ENCODE measurements around the gene PRMT3. TPM values are rescaled to one million over a fixed set of nuclear protein-coding genes. Genes with fewer than 3 reads are reported as not detected.
"Not testable (repeated sequence)": the region's sequence is repeated elsewhere in the genome, so short reads cannot be mapped to it uniquely, and the experiment has no call there.

PRMT3 gene
- total and polyA plus RNA-seq, 2 donors, result 12.8 to 18.5 TPM

DNA sequence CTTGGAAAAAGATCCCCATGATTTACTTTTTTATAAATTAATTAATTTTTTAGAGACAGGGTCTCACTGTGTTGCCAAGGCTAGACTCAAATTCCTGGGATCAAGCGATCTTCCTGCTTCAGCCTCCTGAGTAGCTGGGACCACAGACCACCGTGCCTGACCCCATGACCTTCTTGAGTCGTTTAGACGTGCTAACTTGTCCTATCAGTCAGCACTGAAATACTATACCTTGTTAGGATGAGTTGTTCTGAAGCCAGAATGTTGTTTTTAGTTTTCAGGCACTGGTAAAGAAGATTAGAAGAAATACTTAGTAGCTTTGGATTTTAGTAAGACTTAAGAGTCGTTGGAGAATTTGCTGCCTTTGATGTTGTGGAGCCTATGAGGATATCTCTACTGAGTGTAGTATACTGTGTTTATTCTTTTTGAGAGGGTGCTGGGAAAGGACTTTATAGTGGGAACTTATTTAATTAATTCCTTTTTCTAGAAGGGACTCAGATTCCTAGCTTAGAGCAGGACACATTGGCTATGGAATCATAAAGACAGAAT lies 15.4 kb upstream of the PRMT3 start:
- H3K9me3 ChIP-seq (ENCODE audit: control insufficient read depth in 2 of 2, insufficient read depth in 1 of 2, low read length in 1 of 2), result no peaks in the 10 kb centered on the region
- no peak overlapping the region for H3K27ac ChIP-seq (ENCODE audit: low read depth in 1 of 2, low read length in 1 of 2)
- no peak overlapping the region for H3K4me3 ChIP-seq (ENCODE audit: low read length in 2 of 2)
- no peak for DNase-seq (ENCODE audit: low read depth in 6 of 9, low spot score in 9 of 9)
- H3K36me3 ChIP-seq (ENCODE audit: control insufficient read depth in 2 of 2, insufficient read depth in 2 of 2, low read length in 1 of 2), result no peaks in the 10 kb centered on the region
- WGBS, result 90% methylated on average over 5 of the region's 5 CpGs
- no peaks in the 10 kb centered on the region for H3K4me1 ChIP-seq (ENCODE audit: control insufficient read depth in 2 of 2, insufficient read depth in 2 of 2, low read length in 2 of 2)
- no peaks in the 10 kb centered on the region for H3K27me3 ChIP-seq (ENCODE audit: control insufficient read depth in 2 of 2, insufficient read depth in 1 of 2, low read length in 1 of 2)

- Histone ChIP-seq H3K36me3 (ENCODE audit: control insufficient read depth in 2 of 2, insufficient read depth in 2 of 2, low read length in 1 of 2) (no peaks in the 10 kb centered on the region), H3K27ac (ENCODE audit: low read depth in 1 of 2, low read length in 1 of 2) (no peak overlapping the region)
Observed at GRCh38 chr11:20373147-20373546, 14.4 kb upstream of the PRMT3 start.

DNA sequence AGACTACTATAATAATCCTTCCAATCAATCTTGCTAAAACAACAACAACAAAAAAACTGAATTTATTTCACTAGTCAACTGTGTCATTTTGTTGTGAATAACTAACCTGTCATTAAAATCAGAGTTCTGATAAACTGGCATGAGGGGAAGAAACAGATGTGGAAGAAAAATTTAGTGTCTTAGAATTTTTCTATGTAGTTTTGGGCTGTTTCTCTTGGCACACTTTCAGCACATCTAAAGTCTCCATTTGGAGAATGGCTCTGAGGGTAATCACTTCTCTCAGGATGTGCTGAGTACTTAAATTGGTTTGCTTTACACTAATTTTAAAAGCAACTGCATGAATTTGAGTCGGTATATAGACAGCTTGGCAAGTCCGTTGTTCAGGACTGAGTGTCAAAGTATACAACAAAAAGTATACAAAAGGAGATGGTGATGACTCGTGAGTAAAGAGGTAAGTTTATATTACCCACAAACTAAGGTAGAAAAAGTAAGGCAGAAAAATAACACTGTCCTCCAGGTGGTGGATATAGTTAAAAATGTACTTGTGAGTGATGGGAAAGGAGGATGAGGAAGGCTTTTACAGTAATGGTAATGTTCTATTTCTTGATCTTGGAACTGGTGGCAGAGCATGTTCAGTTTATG lies 13.8 kb upstream of the PRMT3 start:
- H3K4me1 ChIP-seq (ENCODE audit: control insufficient read depth in 2 of 2, insufficient read depth in 2 of 2, low read length in 2 of 2), result no peaks in the 10 kb centered on the region
- no peak overlapping the region for H3K27ac ChIP-seq (ENCODE audit: low read depth in 1 of 2, low read length in 1 of 2)
- WGBS, result 97% methylated on average over 3 of the region's 3 CpGs
- H3K36me3 ChIP-seq (ENCODE audit: control insufficient read depth in 2 of 2, insufficient read depth in 2 of 2, low read length in 1 of 2), result no peaks in the 10 kb centered on the region
- no peaks in the 10 kb centered on the region for H3K27me3 ChIP-seq (ENCODE audit: control insufficient read depth in 2 of 2, insufficient read depth in 1 of 2, low read length in 1 of 2)
- no peaks in the 10 kb centered on the region for H3K9me3 ChIP-seq (ENCODE audit: control insufficient read depth in 2 of 2, insufficient read depth in 1 of 2, low read length in 1 of 2)
- DNase-seq (ENCODE audit: low read depth in 6 of 9, low spot score in 9 of 9), result no peak
- H3K4me3 ChIP-seq (ENCODE audit: low read length in 2 of 2), result no peak overlapping the region

More at GRCh38 chr11:20373147-20373546, 14.4 kb upstream of the PRMT3 start:
- 97% methylated on average over 13 of the region's 13 CpGs for WGBS
- Histone ChIP-seq H3K4me3 (ENCODE audit: low read length in 2 of 2) (no peak overlapping the region), H3K4me1 (ENCODE audit: control insufficient read depth in 2 of 2, insufficient read depth in 2 of 2, low read length in 2 of 2) (no peaks in the 10 kb centered on the region), H3K9me3 (ENCODE audit: control insufficient read depth in 2 of 2, insufficient read depth in 1 of 2, low read length in 1 of 2) (no peaks in the 10 kb centered on the region), H3K27me3 (ENCODE audit: control insufficient read depth in 2 of 2, insufficient read depth in 1 of 2, low read length in 1 of 2) (no peaks in the 10 kb centered on the region)
- DNase-seq (ENCODE audit: low read depth in 6 of 9, low spot score in 9 of 9), result no peak

- no peak for DNase-seq (ENCODE audit: low read depth in 6 of 9, low spot score in 9 of 9)
- H3K4me3 ChIP-seq (ENCODE audit: low read length in 2 of 2), result no peak overlapping the region
- H3K4me1 ChIP-seq (ENCODE audit: control insufficient read depth in 2 of 2, insufficient read depth in 2 of 2, low read length in 2 of 2), result no peaks in the 10 kb centered on the region
- H3K27me3 ChIP-seq (ENCODE audit: control insufficient read depth in 2 of 2, insufficient read depth in 1 of 2, low read length in 1 of 2), result no peaks in the 10 kb centered on the region
- H3K27ac ChIP-seq (ENCODE audit: low read depth in 1 of 2, low read length in 1 of 2), result no peak overlapping the region
- WGBS, result 97% methylated on average over 9 of the region's 9 CpGs
- no peaks in the 10 kb centered on the region for H3K9me3 ChIP-seq (ENCODE audit: control insufficient read depth in 2 of 2, insufficient read depth in 1 of 2, low read length in 1 of 2)
- peaks cover 4 to 6% of the 10 kb centered on the region in 2 donors for H3K36me3 ChIP-seq (ENCODE audit: control insufficient read depth in 2 of 2, insufficient read depth in 2 of 2, low read length in 1 of 2)
Observed at GRCh38 chr11:20374741-20375300, 12.7 kb upstream of the PRMT3 start.

GRCh38 chr11:20376162-20376730 lies 11.3 kb upstream of the PRMT3 start:
- DNase-seq (ENCODE audit: low read depth in 6 of 9, low spot score in 9 of 9), result no peak
- Histone ChIP-seq H3K9me3 (ENCODE audit: control insufficient read depth in 2 of 2, insufficient read depth in 1 of 2, low read length in 1 of 2) (no peaks in the 10 kb centered on the region), H3K27me3 (ENCODE audit: control insufficient read depth in 2 of 2, insufficient read depth in 1 of 2, low read length in 1 of 2) (no peaks in the 10 kb centered on the region), H3K4me1 (ENCODE audit: control insufficient read depth in 2 of 2, insufficient read depth in 2 of 2, low read length in 2 of 2) (no peaks in the 10 kb centered on the region), H3K36me3 (ENCODE audit: control insufficient read depth in 2 of 2, insufficient read depth in 2 of 2, low read length in 1 of 2) (peaks cover 4 to 7% of the 10 kb centered on the region in 2 donors), H3K27ac (ENCODE audit: low read depth in 1 of 2, low read length in 1 of 2) (no peak overlapping the region), H3K4me3 (ENCODE audit: low read length in 2 of 2) (no peak overlapping the region)
- 99% methylated on average over 3 of the region's 3 CpGs for WGBS

DNA sequence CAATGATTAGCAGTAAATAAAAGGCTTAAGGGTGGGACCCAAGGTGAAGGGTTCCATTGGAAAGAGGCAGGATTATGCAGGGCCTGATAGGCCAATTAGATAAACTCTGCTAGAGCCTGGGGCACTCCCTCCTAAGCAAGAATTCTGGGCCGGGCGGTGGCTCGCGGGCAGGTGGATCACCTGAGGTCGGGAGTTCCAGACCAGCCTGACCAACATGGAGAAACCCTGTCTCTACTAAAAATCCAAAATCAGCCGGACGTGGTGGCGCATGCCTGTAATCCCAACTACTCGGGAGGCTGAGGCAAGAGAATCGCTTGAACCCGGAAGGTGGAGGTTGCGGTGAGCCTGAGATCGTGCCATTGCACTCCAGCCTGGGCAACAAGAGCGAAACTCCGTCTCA lies 1.5 kb upstream of the PRMT3 start:
- H3K27me3 ChIP-seq (ENCODE audit: control insufficient read depth in 2 of 2, insufficient read depth in 1 of 2, low read length in 1 of 2); H3K4me3 ChIP-seq (ENCODE audit: low read length in 2 of 2); H3K4me1 ChIP-seq (ENCODE audit: control insufficient read depth in 2 of 2, insufficient read depth in 2 of 2, low read length in 2 of 2); DNase-seq (ENCODE audit: low read depth in 6 of 9, low spot score in 9 of 9); H3K9me3 ChIP-seq (ENCODE audit: control insufficient read depth in 2 of 2, insufficient read depth in 1 of 2, low read length in 1 of 2); H3K27ac ChIP-seq (ENCODE audit: low read depth in 1 of 2, low read length in 1 of 2); H3K36me3 ChIP-seq (ENCODE audit: control insufficient read depth in 2 of 2, insufficient read depth in 2 of 2, low read length in 1 of 2): not testable (repeated sequence)
- 94% methylated on average over 15 of the region's 15 CpGs for WGBS

GRCh38 chr11:20388096-20389055 lies 860 bp downstream of the PRMT3 start:
- H3K4me1 ChIP-seq (ENCODE audit: control insufficient read depth in 2 of 2, insufficient read depth in 2 of 2, low read length in 2 of 2), result peaks cover 0 to 9% of the 10 kb centered on the region in 2 donors
- DNase-seq (ENCODE audit: low read depth in 6 of 9, low spot score in 9 of 9), result peak in 5 of 9 donors; percentile 5 to 51 (median 24)

DNA sequence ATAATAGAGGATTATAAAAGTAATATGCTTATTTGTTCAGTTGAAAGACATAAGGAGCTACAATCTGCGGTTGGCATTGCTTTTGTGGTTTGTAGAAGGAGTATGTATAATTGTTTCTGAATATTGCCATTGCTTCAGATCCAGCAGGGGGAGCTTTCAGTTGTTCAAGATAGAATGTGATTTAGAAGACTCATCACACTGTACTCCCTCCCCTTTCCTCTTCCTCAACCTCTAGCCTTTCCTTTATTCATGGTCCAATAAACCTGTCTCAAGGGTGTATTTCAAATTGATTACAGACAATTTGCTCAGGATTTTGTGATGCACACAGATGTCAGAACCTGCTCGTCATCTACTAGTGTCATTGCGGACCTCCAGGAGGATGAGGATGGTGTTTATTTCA lies 9.8 kb downstream of the PRMT3 start:
- H3K27me3 ChIP-seq (ENCODE audit: control insufficient read depth in 2 of 2, insufficient read depth in 1 of 2, low read length in 1 of 2), result no peaks in the 10 kb centered on the region
- 83% methylated on average over 3 of the region's 3 CpGs for WGBS
- no peaks in the 10 kb centered on the region for H3K9me3 ChIP-seq (ENCODE audit: control insufficient read depth in 2 of 2, insufficient read depth in 1 of 2, low read length in 1 of 2)
- H3K27ac ChIP-seq (ENCODE audit: low read depth in 1 of 2, low read length in 1 of 2), result no peak overlapping the region
- peaks cover 3 to 29% of the 10 kb centered on the region in 2 donors for H3K36me3 ChIP-seq (ENCODE audit: control insufficient read depth in 2 of 2, insufficient read depth in 2 of 2, low read length in 1 of 2)
- no peaks in the 10 kb centered on the region for H3K4me1 ChIP-seq (ENCODE audit: control insufficient read depth in 2 of 2, insufficient read depth in 2 of 2, low read length in 2 of 2)
- peak in 6 of 9 donors; percentile 2 to 56 (median 18) for DNase-seq (ENCODE audit: low read depth in 6 of 9, low spot score in 9 of 9)
- H3K4me3 ChIP-seq (ENCODE audit: low read length in 2 of 2), result no peak overlapping the region

More at GRCh38 chr11:20388096-20389055, 860 bp downstream of the PRMT3 start:
- 20% methylated on average over 25 of the region's 25 CpGs for WGBS
- Histone ChIP-seq H3K4me3 (ENCODE audit: low read length in 2 of 2) (peak overlapping the region; percentile 60 to 90), H3K27me3 (ENCODE audit: control insufficient read depth in 2 of 2, insufficient read depth in 1 of 2, low read length in 1 of 2) (no peaks in the 10 kb centered on the region), H3K9me3 (ENCODE audit: control insufficient read depth in 2 of 2, insufficient read depth in 1 of 2, low read length in 1 of 2) (no peaks in the 10 kb centered on the region), H3K36me3 (ENCODE audit: control insufficient read depth in 2 of 2, insufficient read depth in 2 of 2, low read length in 1 of 2) (peaks cover 0 to 7% of the 10 kb centered on the region in 2 donors), H3K27ac (ENCODE audit: low read depth in 1 of 2, low read length in 1 of 2) (peak overlapping the region; percentile 86 to 99)
